ENCODE measurements around the gene LIN28B. TPM values are rescaled to one million over a fixed set of nuclear protein-coding genes. Genes with fewer than 3 reads are reported as not detected.

The LIN28B gene
- not detected in 2 replicates for polyA plus RNA-seq (2011; rRNA removed)
- not detected in 2 replicates for polyA minus RNA-seq (2011; rRNA and poly(A)+ RNA removed)

DNA sequence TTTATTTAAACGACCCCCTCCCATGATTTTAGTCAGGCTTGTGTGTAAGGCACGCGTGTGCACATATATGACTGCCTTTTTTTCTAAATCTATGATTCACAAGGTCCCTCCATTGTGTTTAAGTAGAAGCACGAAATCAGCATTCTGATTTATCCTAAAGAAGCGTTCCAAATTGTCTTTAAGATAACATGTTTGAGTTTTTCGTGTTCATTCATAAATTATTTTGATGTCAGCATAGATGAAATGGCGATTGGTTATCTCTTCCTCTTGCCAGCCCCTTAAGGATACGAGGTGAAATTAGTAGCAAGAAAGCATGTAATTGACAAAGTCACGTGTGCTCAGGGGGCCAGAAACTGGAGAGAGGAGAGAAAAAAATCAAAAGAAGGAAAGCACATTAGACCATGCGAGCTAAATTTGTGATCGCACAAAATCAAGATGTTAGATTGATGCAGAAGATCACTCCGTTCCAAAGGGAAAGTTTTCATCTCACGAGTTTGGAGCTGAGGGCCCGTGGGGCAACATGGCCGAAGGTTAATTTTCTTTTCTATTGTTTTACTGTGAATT is at the start of gene LIN28B:
Gene LIN28B (plus strand): TSS at position 377 of the 564 bp plus-strand sequence. CDS start 144 bp downstream, at position 521.
- CTCF ChIA-PET = interaction anchor here (0.6 kb wide), 1 partner anchor 121 kb away, joined by 3 read pairs; no protein-coding TSS in a partner anchor
- no peak for DNase-seq (ENCODE audit: low read depth)
- H3K27me3 ChIP-seq (ENCODE audit: control insufficient read depth, insufficient read depth, low read length) = peaks cover 30% of the 10 kb centered on the region
- no peaks in the 10 kb centered on the region for H3K36me3 ChIP-seq (ENCODE audit: control insufficient read depth, insufficient read depth, low read length)
- H3K4me3 ChIP-seq (ENCODE audit: low read depth, low read length) = no peak within 1 kb of the TSS
- TF ChIP-seq, protein P1, sequence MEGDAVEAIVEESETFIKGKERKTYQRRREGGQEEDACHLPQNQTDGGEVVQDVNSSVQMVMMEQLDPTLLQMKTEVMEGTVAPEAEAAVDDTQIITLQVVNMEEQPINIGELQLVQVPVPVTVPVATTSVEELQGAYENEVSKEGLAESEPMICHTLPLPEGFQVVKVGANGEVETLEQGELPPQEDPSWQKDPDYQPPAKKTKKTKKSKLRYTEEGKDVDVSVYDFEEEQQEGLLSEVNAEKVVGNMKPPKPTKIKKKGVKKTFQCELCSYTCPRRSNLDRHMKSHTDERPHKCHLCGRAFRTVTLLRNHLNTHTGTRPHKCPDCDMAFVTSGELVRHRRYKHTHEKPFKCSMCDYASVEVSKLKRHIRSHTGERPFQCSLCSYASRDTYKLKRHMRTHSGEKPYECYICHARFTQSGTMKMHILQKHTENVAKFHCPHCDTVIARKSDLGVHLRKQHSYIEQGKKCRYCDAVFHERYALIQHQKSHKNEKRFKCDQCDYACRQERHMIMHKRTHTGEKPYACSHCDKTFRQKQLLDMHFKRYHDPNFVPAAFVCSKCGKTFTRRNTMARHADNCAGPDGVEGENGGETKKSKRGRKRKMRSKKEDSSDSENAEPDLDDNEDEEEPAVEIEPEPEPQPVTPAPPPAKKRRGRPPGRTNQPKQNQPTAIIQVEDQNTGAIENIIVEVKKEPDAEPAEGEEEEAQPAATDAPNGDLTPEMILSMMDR (IDR thresholded peaks at IDR 0.05; ENCODE audit: insufficient read depth, low read depth, low read length) = no peak
- POLR2A ChIA-PET = interaction anchor here (0.6 kb wide), 1 partner anchor 12 kb away, joined by 3 read pairs; no protein-coding TSS in a partner anchor

DNA sequence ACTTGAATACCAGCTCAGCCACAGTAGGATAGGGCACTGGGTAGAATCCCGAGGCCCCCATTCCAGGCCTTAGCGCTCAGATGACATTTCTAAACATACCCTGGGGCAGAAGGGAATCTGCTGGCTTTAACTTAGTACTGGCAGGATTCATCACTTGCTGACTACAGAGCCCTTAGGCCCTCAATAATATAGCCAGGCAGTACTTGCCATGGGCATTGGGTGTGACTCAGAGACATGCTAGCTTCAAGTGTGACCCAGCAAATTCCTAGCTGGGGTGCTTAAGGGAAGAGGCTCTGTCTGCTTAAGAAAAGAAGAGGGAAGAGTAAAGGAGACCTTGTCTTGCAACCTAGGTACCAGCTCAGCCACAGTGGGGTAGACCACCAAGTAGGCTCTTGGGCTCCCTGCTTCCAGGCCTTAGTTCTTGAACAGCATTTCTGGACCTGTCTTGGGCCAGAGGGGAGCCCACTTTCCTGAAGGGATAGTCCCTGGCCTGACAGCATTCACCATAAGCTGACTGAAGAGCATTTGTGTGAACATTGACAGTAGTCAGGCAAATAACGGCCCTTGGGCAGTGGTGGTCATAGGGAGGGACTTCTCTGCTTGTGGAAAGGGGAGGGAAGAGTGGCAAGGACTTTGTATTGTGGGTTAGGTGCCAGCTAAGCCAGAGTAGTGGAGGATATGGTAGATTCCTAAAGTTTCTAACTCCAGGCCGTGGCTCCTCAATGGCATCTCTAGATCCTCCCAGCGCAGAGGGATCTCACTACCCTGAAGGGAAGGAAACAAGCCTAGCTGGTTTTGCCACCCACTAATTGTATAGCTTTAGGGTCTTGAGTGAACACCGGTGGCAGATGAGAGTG is 48.6 kb upstream of the LIN28B start:
- no peak overlapping the region for H3K4me3 ChIP-seq (ENCODE audit: low read depth, low read length)
- ChIA-PET CTCF (no interaction called here), POLR2A (interaction anchor here (0.6 kb wide), 1 partner anchor 16 kb away, joined by 3 read pairs; no protein-coding TSS in a partner anchor)
- H3K36me3 ChIP-seq (ENCODE audit: control insufficient read depth, insufficient read depth, low read length) = no peaks in the 10 kb centered on the region
- no peaks in the 10 kb centered on the region for H3K27me3 ChIP-seq (ENCODE audit: control insufficient read depth, insufficient read depth, low read length)
- no peak for DNase-seq (ENCODE audit: low read depth)
- TF ChIP-seq, protein P1 (IDR thresholded peaks at IDR 0.05; ENCODE audit: insufficient read depth, low read depth, low read length) = no peak

DNA sequence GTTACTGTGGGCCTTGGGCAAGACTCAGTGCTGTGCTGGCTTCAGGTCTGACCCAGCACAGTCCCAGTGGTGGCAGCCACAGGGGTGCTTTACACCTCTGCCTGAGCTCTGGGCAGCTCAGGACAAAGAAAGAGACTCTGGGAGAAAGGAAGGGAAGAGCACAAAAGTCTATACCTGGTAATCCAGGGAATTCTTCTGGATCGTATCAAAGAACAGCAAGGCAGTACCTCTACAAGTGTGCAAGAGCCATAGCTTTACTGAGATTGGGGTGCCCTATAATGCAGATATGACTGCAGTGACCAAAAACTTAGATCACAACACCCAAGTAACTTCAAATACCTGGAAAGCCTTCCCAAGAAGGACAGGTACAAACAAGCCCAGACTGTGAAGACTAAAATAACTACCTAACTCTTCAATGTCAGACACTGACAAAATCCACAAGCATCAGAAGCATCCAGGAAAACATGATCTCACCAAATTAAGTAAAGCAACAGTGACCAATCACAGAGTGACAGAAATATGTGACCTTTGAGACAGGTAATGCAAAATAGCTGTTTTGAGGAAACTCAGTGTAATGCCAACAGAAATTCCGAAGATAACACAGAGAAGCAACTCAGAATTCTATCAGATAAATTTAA is 47.9 kb upstream of the LIN28B start:
- H3K27me3 ChIP-seq (ENCODE audit: control insufficient read depth, insufficient read depth, low read length) = no peaks in the 10 kb centered on the region
- H3K36me3 ChIP-seq (ENCODE audit: control insufficient read depth, insufficient read depth, low read length) = no peaks in the 10 kb centered on the region
- ChIA-PET POLR2A (no interaction called here), CTCF (no interaction called here)
- H3K4me3 ChIP-seq (ENCODE audit: low read depth, low read length) = no peak overlapping the region
- TF ChIP-seq, protein P1 (IDR thresholded peaks at IDR 0.05; ENCODE audit: insufficient read depth, low read depth, low read length) = no peak
- no peak for DNase-seq (ENCODE audit: low read depth)

DNA sequence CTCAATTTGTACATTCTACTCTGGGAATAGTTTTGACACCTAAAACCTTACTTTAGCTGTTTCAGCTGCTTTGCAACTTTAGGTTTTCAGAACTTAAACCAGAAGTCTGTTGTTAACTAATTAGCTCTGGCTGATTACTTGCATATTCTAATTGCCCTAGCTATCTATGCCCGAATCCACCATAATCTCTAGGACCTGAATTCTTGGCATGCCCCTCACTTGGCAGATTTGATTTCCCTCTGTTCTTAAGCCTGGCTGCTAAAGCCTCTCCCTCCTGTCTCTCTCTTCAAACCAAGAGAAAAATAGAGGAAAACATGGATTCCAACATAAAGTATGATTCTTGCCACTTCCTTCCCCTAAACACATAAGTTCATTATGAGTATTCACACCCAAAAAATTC is 35.0 kb upstream of the LIN28B start:
- CTCF ChIA-PET = interaction anchor here (0.9 kb wide), 1 partner anchor 19 kb away, joined by 3 read pairs; no protein-coding TSS in a partner anchor
- Histone ChIP-seq H3K36me3 (ENCODE audit: control insufficient read depth, insufficient read depth, low read length) (no peaks in the 10 kb centered on the region), H3K4me3 (ENCODE audit: low read depth, low read length) (no peak overlapping the region), H3K27me3 (ENCODE audit: control insufficient read depth, insufficient read depth, low read length) (0 out of 2 replicates have a peak, but pooled peaks cover 2% of the 10 kb centered on the region)
- TF ChIP-seq, protein P1 (IDR thresholded peaks at IDR 0.05; ENCODE audit: insufficient read depth, low read depth, low read length) = no peak
- POLR2A ChIA-PET = no interaction called here
- no peak for DNase-seq (ENCODE audit: low read depth)

- TF ChIP-seq, protein P1 (IDR thresholded peaks at IDR 0.05; ENCODE audit: insufficient read depth, low read depth, low read length) = no peak
- no peaks in the 10 kb centered on the region for H3K36me3 ChIP-seq (ENCODE audit: control insufficient read depth, insufficient read depth, low read length)
- ChIA-PET POLR2A (no interaction called here), CTCF (no interaction called here)
- no peak for DNase-seq (ENCODE audit: low read depth)
- no peak overlapping the region for H3K4me3 ChIP-seq (ENCODE audit: low read depth, low read length)
- 0 out of 2 replicates have a peak, but pooled peaks cover 2% of the 10 kb centered on the region for H3K27me3 ChIP-seq (ENCODE audit: control insufficient read depth, insufficient read depth, low read length)
Measured at GRCh38 chr6:104928141-104928540, 28.8 kb upstream of the LIN28B start.

Measured in BJ (cell line).